Karpas-422 (cell line): ENCODE measurements around the gene DEFB113. TPM values are rescaled to one million over a fixed set of nuclear protein-coding genes. Genes with fewer than 3 reads are reported as not detected.
A peak's percentile ranks its signal among the peaks of the same experiment; 100 is the strongest.

ENCODE experiments used
- DNase-seq: peaks from one replicate; pipeline ENCODE4 v3.0.0-alpha.2; 2015
- H2AFZ ChIP-seq: fragments of 200-600 bp; sonication (generic); 2 replicates; pipeline ENCODE4 v1.6.1; 2014; ENCODE audit warnings: antibody characterized with exemption, low read length, mixed read lengths
- H3K27ac ChIP-seq: fragments of 200-600 bp; sonication (generic); 2 replicates; pipeline ENCODE4 v1.5.1; 2014; ENCODE audit warnings: mild to moderate bottlenecking, low read length, moderate library complexity
- H3K27me3 ChIP-seq: fragments of 200-600 bp; sonication (generic); 2 replicates; pipeline ENCODE4 v1.6.1; 2014; ENCODE audit warnings: low read length, mixed read lengths
- H3K36me3 ChIP-seq: fragments of 200-600 bp; sonication (generic); 2 replicates; pipeline ENCODE4 v1.6.1; 2014; ENCODE audit warnings: low read length, mixed read lengths; ENCODE audit not compliant: insufficient read depth
- H3K4me1 ChIP-seq: fragments of 200-600 bp; sonication (generic); 2 replicates; pipeline ENCODE4 v1.6.1; 2014; ENCODE audit warnings: mild to moderate bottlenecking, low read length, mixed read lengths
- H3K4me2 ChIP-seq: fragments of 200-600 bp; sonication (generic); 2 replicates; pipeline ENCODE4 v1.6.1; 2014; ENCODE audit warnings: low read length, low read depth, mild to moderate bottlenecking; ENCODE audit not compliant: poor library complexity, severe bottlenecking
- H3K4me3 ChIP-seq: fragments of 200-600 bp; sonication (generic); 2 replicates; pipeline ENCODE4 v1.5.1; 2014; ENCODE audit warnings: mild to moderate bottlenecking, antibody characterized with exemption, low read length, mixed read lengths
- H3K79me2 ChIP-seq: fragments of 200-600 bp; sonication (generic); 2 replicates; pipeline ENCODE4 v1.6.1; 2014; ENCODE audit warnings: mild to moderate bottlenecking, low read length, mixed read lengths
- H3K9ac ChIP-seq: fragments of 200-600 bp; sonication (generic); 2 replicates; pipeline ENCODE4 v1.6.0; 2014; ENCODE audit warnings: low read length
- H3K9me2 ChIP-seq: fragments of 200-600 bp; sonication (generic), shearing (Covaris generic); replicated peaks from 2 replicates; pipeline ENCODE4 v1.6.0; 2014; ENCODE audit warnings: mild to moderate bottlenecking, low read length, moderate library complexity; ENCODE audit not compliant: insufficient read depth
- H3K9me3 ChIP-seq: fragments of 300-700, 200-600 bp; sonication (generic); 2 replicates; pipeline ENCODE4 v1.6.1; 2014; ENCODE audit warnings: low read length, mixed read lengths
- H4K20me1 ChIP-seq: fragments of 200-600 bp; sonication (generic); 2 replicates; pipeline ENCODE4 v1.6.1; 2014; ENCODE audit warnings: mild to moderate bottlenecking, antibody characterized with exemption, low read length, low read depth; ENCODE audit not compliant: insufficient read depth
- total RNA-seq: library from RNA; depleted of rRNA; stranded (reverse); fragments of >200 nt; shearing (Covaris generic); gene quantifications from 2 replicates; pipeline ENCODE4 v1.2.3, GENCODE V29; 2014; ENCODE audit warnings: low replicate concordance

DEFB113 gene
- total RNA-seq, 1 experiment from 2014 or later = not detected

DNA sequence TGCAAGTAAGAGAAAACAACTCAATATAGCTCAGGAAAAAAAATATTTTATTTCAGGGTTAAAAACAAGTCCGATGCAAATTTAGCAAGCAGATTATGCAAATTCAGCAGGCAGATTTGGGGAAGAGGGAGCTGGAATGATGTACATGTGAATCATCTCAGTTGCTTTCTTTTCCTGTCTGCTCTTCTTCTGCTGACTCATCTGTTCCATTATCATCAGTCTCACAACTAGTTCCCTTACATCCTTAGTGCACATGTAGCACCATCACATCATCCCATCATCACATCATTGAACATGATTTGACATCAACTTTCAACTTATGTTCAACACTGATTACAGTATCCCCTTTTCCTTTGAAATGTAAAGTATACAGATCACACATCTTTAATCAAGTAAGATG lies 11.5 kb upstream of the DEFB113 start:
- H3K4me1 ChIP-seq = no peaks in the 10 kb centered on the region
- no peak overlapping the region for H2AFZ ChIP-seq
- no peaks in the 10 kb centered on the region for H4K20me1 ChIP-seq
- H3K27me3 ChIP-seq = no peaks in the 10 kb centered on the region
- H3K9me3 ChIP-seq = peaks cover under 1% of the 10 kb centered on the region; the same call in 1 of the 2 replicates
- DNase-seq = no peak
- H3K27ac ChIP-seq = no peak overlapping the region
- no peak overlapping the region for H3K9ac ChIP-seq
- no peaks in the 10 kb centered on the region for H3K36me3 ChIP-seq
- no peak overlapping the region for H3K4me3 ChIP-seq
- no peaks in the 10 kb centered on the region for H3K79me2 ChIP-seq
- H3K4me2 ChIP-seq = no peak overlapping the region
- H3K9me2 ChIP-seq = no peaks in the 10 kb centered on the region; the same call in 1 of the 2 replicates

- H3K9me3 ChIP-seq = no peaks in the 10 kb centered on the region; the same call in 1 of the 2 replicates
- H3K4me2 ChIP-seq = no peak overlapping the region
- no peak overlapping the region for H2AFZ ChIP-seq
- no peak overlapping the region for H3K4me3 ChIP-seq
- no peaks in the 10 kb centered on the region; the same call in 1 of the 2 replicates for H3K9me2 ChIP-seq
- no peaks in the 10 kb centered on the region for H3K4me1 ChIP-seq
- no peak for DNase-seq
- no peak overlapping the region for H3K27ac ChIP-seq
- H4K20me1 ChIP-seq = no peaks in the 10 kb centered on the region
- H3K27me3 ChIP-seq = no peaks in the 10 kb centered on the region
- no peak overlapping the region for H3K9ac ChIP-seq
- H3K79me2 ChIP-seq = no peaks in the 10 kb centered on the region
- no peaks in the 10 kb centered on the region for H3K36me3 ChIP-seq
These were observed 10.2 kb upstream of the DEFB113 start for GRCh38 chr6:49979584-49979983.

GRCh38 chr6:49978332-49979226 lies 9.2 kb upstream of the DEFB113 start:
- no peaks in the 10 kb centered on the region for H3K79me2 ChIP-seq
- H3K4me3 ChIP-seq = peak overlapping the region; percentile 30; the same call in 1 of the 2 replicates
- no peaks in the 10 kb centered on the region for H3K36me3 ChIP-seq
- no peak for DNase-seq
- H3K9me3 ChIP-seq = no peaks in the 10 kb centered on the region
- H2AFZ ChIP-seq = no peak overlapping the region
- peak overlapping the region; percentile 44 for H3K4me2 ChIP-seq
- no peak overlapping the region for H3K9ac ChIP-seq
- no peaks in the 10 kb centered on the region for H3K27me3 ChIP-seq
- no peaks in the 10 kb centered on the region for H3K4me1 ChIP-seq
- no peaks in the 10 kb centered on the region for H3K9me2 ChIP-seq
- no peaks in the 10 kb centered on the region for H4K20me1 ChIP-seq
- no peak overlapping the region for H3K27ac ChIP-seq

GRCh38 chr6:49966823-49967222 lies 2.6 kb downstream of the DEFB113 start:
- Histone ChIP-seq H3K9ac (no peak overlapping the region), H3K36me3 (no peaks in the 10 kb centered on the region), H3K27ac (no peak overlapping the region), H3K9me3 (no peaks in the 10 kb centered on the region; the same call in 1 of the 2 replicates), H3K4me1 (no peaks in the 10 kb centered on the region), H3K4me3 (no peak overlapping the region), H4K20me1 (no peaks in the 10 kb centered on the region), H3K9me2 (no peaks in the 10 kb centered on the region), H3K27me3 (no peaks in the 10 kb centered on the region), H2AFZ (no peak overlapping the region), H3K79me2 (no peaks in the 10 kb centered on the region), H3K4me2 (no peak overlapping the region)
- no peak for DNase-seq

GRCh38 chr6:49966334-49966733 lies 3.1 kb downstream of the DEFB113 start:
- Histone ChIP-seq H3K9me3 (no peaks in the 10 kb centered on the region; the same call in 1 of the 2 replicates), H3K27ac (no peak overlapping the region), H3K4me1 (no peaks in the 10 kb centered on the region), H4K20me1 (no peaks in the 10 kb centered on the region), H2AFZ (no peak overlapping the region), H3K27me3 (no peaks in the 10 kb centered on the region), H3K9me2 (no peaks in the 10 kb centered on the region), H3K36me3 (no peaks in the 10 kb centered on the region), H3K79me2 (no peaks in the 10 kb centered on the region), H3K4me3 (no peak overlapping the region), H3K4me2 (no peak overlapping the region), H3K9ac (no peak overlapping the region)
- DNase-seq = no peak

- Histone ChIP-seq H3K4me2 (no peak within 1 kb of the TSS), H3K36me3 (no peaks in the 10 kb centered on the region), H4K20me1 (no peaks in the 10 kb centered on the region), H3K27ac (no peak within 1 kb of the TSS), H3K9me2 (no peaks in the 10 kb centered on the region), H3K4me3 (no peak within 1 kb of the TSS), H3K27me3 (no peaks in the 10 kb centered on the region), H3K9ac (no peak within 1 kb of the TSS), H3K4me1 (no peaks in the 10 kb centered on the region), H3K79me2 (no peaks in the 10 kb centered on the region), H3K9me3 (no peaks in the 10 kb centered on the region; the same call in 1 of the 2 replicates), H2AFZ (no peak within 1 kb of the TSS)
- DNase-seq = no peak
These were observed 5.4 kb downstream of the DEFB113 start, which contains the start of gene DEFB114 for GRCh38 chr6:49964064-49964463. Gene DEFB114, minus strand, starts transcription at chr6:49964164. Its CDS starts 59 bp downstream, at chr6:49964105.

GRCh38 chr6:49958180-49958579 lies 11.2 kb downstream of the DEFB113 start:
- Histone ChIP-seq H3K36me3 (no peaks in the 10 kb centered on the region), H3K4me3 (no peak overlapping the region), H3K9me2 (no peaks in the 10 kb centered on the region), H3K4me2 (no peak overlapping the region), H4K20me1 (no peaks in the 10 kb centered on the region), H2AFZ (no peak overlapping the region), H3K9ac (no peak overlapping the region), H3K27ac (no peak overlapping the region), H3K4me1 (no peaks in the 10 kb centered on the region), H3K79me2 (no peaks in the 10 kb centered on the region), H3K27me3 (no peaks in the 10 kb centered on the region), H3K9me3 (peaks cover 3% of the 10 kb centered on the region; the same call in 1 of the 2 replicates)
- DNase-seq = no peak

- H3K4me2 ChIP-seq = no peak overlapping the region
- H4K20me1 ChIP-seq = no peaks in the 10 kb centered on the region
- no peak overlapping the region for H3K9ac ChIP-seq
- H3K36me3 ChIP-seq = no peaks in the 10 kb centered on the region
- no peaks in the 10 kb centered on the region for H3K79me2 ChIP-seq
- no peak overlapping the region for H3K4me3 ChIP-seq
- peaks cover 3% of the 10 kb centered on the region; the same call in 1 of the 2 replicates for H3K9me3 ChIP-seq
- H3K9me2 ChIP-seq = no peaks in the 10 kb centered on the region
- no peaks in the 10 kb centered on the region for H3K4me1 ChIP-seq
- H3K27me3 ChIP-seq = no peaks in the 10 kb centered on the region
- H3K27ac ChIP-seq = no peak overlapping the region
- H2AFZ ChIP-seq = no peak overlapping the region
- no peak for DNase-seq
These were observed 13.6 kb downstream of the DEFB113 start for GRCh38 chr6:49955847-49956246.
